ENCODE results near the gene EME1.

Gene EME1

GRCh38 chr17:50364061-50364458 is 9.0 kb upstream of the EME1 start:
- DNase-seq = no peak

GRCh38 chr17:50364715-50365114 is 8.3 kb upstream of the EME1 start:
- DNase-seq = no peak

- DNase-seq = no peak
Observed at GRCh38 chr17:50365165-50365564, 7.9 kb upstream of the EME1 start.

GRCh38 chr17:50365649-50366393 is 7.2 kb upstream of the EME1 start:
- DNase-seq = no peak

- DNase-seq = no peak
Observed at GRCh38 chr17:50367401-50367800, 5.6 kb upstream of the EME1 start.

GRCh38 chr17:50370052-50370451 is 3.0 kb upstream of the EME1 start:
- DNase-seq = no peak

GRCh38 chr17:50371526-50371925 is 1.5 kb upstream of the EME1 start:
- DNase-seq = no peak

GRCh38 chr17:50372222-50372757 is 739 bp upstream of the EME1 start:
- no peak for DNase-seq

- DNase-seq = no peak
Observed at GRCh38 chr17:50373705-50374104, 676 bp downstream of the EME1 start.

GRCh38 chr17:50375858-50376538 is 3.0 kb downstream of the EME1 start:
- DNase-seq = no peak

- no peak for DNase-seq
Observed at GRCh38 chr17:50379351-50380132, 6.5 kb downstream of the EME1 start.

GRCh38 chr17:50380369-50381259 is 7.6 kb downstream of the EME1 start:
- peak; percentile 18 for DNase-seq

GRCh38 chr17:50381260-50381815 is 8.3 kb downstream of the EME1 start:
- DNase-seq = no peak

- DNase-seq = no peak
Observed at GRCh38 chr17:50381920-50382319, 8.9 kb downstream of the EME1 start.

GRCh38 chr17:50382931-50383330 is 9.9 kb downstream of the EME1 start:
- no peak for DNase-seq

GRCh38 chr17:50386510-50386909 is 13.5 kb downstream of the EME1 start:
- no peak for DNase-seq

- DNase-seq = no peak
Observed at GRCh38 chr17:50388728-50389127, 15.7 kb downstream of the EME1 start.

- DNase-seq = no peak
Observed at GRCh38 chr17:50389534-50389933, 16.5 kb downstream of the EME1 start.

- no peak for DNase-seq
Observed at GRCh38 chr17:50392621-50393020, 19.6 kb downstream of the EME1 start.

- DNase-seq = no peak
Observed at GRCh38 chr17:50393700-50394099, 20.7 kb downstream of the EME1 start.

- DNase-seq = peak; percentile 51
Observed at GRCh38 chr17:50394711-50395110, 21.7 kb downstream of the EME1 start.

Measured in RPMI8226 (cell line).